Measurements from ENCODE around the gene BTBD6.

DNA sequence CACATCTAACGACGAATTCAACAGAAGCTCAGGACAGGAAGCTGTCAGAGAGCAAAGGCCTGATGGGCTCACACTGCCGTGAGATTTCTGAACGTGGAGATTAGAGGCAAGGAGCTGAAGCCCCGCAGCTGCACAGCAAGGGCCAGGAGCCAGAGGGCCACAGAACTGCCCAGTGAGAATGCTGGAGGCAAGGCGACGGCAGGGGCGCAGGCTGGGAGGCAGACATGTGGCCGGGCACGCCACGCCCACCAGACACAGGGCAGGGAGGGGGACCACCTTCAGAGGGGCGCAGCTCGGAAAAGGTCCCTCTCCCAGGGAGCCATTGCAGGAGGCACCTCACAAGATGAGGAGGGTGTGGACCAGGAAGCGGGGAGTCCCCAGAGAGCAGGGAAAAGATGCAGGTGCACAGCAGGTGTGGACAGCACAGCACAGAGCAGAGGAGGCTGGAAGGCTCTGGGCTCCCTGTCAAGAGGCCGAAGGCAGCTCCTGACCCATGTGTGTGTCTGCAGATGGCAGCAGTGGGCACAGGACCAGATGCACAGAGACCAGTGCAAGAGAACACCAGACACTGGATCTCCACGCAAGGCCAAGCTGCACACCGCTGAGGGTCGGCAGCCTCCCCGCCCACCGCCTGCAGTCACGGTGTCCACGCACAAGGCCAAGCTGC, 23.0 kb downstream of the BTBD6 start:
- TF ChIP-seq POLR2A (IDR thresholded peaks at IDR 0.05) (no peak), POLR2AphosphoS5 (IDR thresholded peaks at IDR 0.05) (no peak)
- TF ChIP-seq, protein P1, sequence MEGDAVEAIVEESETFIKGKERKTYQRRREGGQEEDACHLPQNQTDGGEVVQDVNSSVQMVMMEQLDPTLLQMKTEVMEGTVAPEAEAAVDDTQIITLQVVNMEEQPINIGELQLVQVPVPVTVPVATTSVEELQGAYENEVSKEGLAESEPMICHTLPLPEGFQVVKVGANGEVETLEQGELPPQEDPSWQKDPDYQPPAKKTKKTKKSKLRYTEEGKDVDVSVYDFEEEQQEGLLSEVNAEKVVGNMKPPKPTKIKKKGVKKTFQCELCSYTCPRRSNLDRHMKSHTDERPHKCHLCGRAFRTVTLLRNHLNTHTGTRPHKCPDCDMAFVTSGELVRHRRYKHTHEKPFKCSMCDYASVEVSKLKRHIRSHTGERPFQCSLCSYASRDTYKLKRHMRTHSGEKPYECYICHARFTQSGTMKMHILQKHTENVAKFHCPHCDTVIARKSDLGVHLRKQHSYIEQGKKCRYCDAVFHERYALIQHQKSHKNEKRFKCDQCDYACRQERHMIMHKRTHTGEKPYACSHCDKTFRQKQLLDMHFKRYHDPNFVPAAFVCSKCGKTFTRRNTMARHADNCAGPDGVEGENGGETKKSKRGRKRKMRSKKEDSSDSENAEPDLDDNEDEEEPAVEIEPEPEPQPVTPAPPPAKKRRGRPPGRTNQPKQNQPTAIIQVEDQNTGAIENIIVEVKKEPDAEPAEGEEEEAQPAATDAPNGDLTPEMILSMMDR (IDR thresholded peaks at IDR 0.05) = no peak

Measured in prostate gland (tissue), 2 donors.